CD4-positive, alpha-beta T cell treated with Interferon alpha-2 for 1 hour (primary cell): ENCODE measurements around the gene BDP1.
"Not testable (repeated sequence)": the region's sequence is repeated elsewhere in the genome, so short reads cannot be mapped to it uniquely, and the experiment has no call there.

Experiments
- DNase-seq, 2 donors: peaks; one replicate each; pipeline ENCODE4 v3.0.0-alpha.2; 2020 to 2022

Gene BDP1

DNA sequence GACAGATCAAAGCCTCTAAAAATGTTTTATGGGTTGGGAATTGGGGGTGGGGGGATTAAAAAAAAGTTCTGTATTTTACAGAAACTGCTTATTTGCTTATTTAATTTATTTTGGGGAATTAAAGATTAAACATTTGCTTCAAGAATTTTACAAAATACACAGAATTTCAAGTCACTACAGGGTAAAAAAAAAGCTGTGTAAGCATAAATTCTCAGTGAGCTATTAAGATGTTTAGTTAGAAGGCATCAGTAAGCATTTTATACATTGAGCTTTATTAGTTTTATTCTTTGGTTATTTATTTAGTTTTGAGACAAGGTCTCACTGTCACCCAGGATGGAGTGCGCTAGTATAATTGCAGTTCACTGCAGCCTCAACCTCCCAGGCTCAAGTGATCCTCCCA is 5.2 kb downstream of the BDP1 start:
- DNase-seq: no peak

DNA sequence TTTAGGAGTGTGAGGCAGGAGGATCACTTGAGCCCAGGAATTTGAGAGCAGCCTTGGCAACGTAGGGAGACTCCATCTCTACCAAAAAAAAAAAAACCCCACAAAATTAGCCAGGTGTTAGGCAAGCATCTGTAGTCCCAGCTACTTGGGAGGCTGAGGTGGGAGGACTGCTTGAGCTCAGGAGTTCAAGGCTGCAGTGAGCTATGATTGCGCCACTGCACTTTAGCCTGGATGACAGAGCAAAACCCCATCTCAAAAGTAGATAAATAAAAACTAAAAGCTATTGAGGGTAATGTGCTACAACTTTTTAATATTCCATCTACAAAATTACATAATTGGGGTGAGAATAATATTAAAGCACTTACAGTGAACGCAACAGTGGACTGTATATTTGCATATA is 5.9 kb downstream of the BDP1 start:
- DNase-seq: no peak

DNA sequence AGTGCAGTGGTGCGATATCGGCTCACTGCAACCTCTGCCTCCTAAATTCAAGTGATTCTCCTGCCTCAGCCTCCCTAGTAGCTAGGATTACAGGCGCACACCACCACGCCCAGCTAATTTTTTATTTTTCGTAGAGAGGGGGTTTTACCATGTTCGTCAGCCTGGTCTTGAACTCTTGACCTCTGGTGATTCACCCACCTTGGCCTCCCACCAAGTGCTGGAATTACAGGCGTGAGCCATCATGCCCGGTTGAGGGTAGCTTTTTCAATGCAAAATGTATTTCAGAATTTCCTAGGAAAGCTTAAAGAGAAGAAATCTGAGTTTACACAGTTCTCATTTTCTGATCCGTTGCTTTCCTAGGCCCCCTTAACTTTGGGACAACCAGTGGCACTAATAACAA is 15.7 kb downstream of the BDP1 start:
- DNase-seq: no peak

DNA sequence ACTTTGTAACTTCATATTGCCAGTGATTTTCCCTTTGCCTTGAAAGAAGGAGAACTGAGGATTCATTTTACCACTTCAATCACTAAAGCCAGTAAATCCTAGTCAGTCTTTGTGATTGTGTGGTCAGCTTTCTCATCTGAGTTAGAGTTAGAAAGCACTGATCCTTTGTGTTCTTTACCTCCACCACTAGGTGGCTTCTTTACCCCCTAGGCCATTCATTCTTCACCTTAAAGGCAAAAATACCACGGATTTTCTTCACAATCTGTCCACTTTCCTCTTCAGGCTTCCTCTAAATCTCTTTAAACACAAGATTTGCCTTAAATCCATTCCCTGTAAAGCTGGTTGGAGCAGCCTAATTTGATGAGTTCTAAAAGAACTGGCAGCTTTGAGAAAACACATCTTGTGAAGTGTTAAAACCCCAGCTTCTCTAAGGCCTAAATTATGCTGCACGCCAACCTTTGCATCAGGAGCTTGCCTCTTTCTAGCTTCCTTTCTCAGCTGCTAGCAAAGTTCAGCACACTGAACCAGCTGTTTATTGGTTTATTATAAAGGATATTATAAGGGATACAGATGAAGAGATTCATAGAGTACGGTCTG is 20.4 kb downstream of the BDP1 start:
- DNase-seq: peak in 1 of 2 donors; percentile 6

DNA sequence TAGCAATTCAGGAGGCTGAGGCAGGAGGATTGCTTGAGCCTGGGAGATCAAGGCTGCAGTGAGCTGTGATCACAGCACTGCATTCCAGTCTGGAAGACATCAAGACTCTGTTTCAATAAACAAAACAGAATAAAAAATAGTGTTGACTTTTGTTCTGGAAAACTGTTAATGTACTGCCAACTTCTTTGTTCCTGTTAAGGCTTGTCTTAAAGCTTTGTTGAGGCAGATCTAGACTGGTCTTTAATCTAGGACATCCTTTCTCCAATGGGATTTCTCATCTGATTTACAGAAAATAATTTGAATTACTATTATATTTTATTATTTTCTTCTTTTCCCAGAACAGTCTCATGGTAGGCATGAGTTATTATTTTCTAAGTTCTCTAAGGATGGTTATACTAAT is 26.0 kb downstream of the BDP1 start:
- DNase-seq: no peak

DNA sequence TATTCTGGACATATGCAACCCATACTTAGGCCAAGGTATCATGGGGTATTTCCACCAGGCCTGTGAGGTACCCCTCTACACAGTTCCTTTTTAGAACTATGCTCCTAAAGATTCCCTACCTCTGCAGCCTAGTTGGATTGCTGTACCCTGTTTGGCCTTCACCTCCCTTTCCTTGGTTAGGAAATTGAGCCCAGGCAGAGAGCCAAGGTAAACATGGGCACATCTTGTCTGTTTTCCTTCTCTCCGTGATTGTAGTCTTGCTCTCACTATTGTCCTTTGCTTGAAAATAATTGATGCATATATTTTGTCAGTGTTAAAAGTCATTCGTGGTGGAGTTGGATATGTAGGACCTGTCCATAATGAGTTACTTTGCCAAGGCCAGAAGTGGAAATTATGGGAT is 26.7 kb downstream of the BDP1 start:
- DNase-seq: no peak

DNA sequence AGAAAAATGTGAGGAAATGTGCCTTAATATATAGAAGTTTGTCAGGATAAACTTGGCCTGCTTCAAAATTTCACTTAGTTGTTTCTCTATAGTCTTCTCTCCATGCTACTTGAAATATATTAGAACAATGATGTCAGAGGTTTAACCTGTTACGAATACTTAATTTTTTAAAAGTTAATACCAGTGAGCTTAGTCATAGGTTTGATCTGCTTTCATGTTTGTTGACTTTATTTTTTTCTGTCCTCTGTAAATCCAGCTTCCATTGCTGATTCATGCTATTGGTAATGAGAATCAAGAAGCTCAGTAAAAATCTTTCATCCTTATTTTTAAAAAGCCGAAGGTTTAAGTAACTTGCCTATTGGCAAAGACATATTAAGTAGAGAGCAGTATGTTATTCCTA is 27.9 kb downstream of the BDP1 start:
- DNase-seq: no peak

DNA sequence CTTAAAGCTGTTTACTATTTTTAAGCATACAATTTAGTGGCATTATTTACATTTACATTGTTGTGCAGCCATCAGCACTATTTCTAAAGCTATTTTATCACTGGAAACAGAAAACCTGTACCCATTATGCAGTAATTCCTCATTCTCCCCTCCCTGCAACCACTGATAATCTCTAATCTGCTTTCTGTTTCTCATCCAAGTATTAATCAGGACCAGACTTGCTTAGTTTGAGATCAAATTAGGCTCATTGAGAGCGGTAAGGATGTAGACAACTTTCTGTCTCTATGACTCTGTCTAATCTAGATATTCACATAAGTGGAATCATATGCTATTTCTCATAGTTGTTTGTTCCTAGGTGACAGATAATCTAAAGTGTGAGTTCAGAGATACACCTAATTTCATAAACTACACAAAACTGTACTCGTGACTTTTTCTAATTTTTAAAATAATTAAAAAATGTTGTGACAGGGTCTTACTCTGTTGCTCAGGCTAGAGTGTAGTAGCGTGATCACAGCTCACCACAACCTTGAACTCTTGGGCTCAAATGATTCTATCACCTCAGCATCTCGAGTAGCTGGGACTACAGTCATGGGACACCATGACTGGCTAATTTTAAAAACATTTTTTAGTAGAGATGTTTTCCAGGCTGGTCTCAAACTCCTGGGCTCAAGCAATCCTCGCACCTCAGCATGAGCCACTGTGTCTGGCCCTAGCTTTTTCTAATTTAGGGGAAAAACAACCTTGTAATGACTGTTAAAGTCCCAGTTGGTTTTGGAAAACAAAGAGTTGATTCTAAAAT is 37.6 kb downstream of the BDP1 start:
- DNase-seq: no peak

DNA sequence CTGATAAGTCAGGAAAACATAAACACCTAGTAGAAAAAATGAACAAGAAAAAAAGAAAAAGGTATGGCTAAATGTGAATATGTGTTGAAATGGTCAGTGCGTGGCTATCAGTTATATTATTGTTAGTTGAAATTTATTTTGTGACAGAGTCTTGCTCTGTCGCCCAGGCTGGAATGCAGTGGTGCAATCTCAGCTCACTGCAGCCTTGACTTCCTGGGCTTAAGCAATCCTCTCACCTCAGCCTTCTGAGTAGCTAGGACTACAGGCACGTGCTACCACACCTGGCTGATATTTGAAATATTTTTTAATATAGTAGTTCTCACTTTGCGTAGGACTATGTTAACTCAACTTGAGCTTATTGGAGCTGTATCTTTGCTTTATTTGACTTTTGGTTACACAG is 38.8 kb downstream of the BDP1 start:
- DNase-seq: not testable (repeated sequence)

DNA sequence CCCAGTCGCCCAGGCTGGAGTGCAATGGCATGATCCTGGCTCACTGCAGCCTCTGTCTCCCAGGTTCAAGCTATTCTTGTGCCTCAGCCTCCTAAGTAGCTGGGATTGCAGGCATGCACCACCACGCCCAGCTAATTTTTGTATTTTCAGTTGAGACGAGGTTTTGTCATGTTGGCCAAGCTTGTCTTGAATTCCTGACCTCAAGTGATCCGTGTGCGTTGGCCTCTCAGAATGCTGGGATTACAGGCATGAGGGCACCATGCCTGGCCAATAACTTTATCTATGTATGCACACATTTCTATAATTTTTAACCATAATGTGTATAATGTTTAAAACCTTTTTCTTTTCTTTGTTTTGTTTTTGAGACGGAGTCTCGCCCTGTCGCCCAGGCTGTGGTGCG is 43.3 kb downstream of the BDP1 start:
- DNase-seq: not testable (repeated sequence)

DNA sequence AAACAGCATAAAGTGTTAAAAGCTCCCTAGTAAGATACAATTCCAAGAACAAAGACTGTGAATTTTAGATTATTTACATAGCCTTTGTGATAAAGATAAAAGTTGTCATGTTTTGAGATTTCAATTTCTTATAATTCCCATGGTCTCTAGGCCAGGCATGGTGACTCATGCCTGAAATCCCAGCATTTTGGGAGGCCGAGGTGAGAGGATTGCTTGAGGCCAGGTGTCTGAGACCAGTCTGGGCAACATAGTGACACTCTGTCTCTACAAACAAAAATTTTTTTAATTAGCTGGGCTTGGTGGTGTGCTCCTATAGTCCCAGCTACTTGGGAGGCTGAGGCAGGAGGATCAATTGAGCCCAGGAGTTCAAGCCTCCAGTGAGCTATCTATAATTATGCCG is 48.1 kb downstream of the BDP1 start:
- DNase-seq: no peak

DNA sequence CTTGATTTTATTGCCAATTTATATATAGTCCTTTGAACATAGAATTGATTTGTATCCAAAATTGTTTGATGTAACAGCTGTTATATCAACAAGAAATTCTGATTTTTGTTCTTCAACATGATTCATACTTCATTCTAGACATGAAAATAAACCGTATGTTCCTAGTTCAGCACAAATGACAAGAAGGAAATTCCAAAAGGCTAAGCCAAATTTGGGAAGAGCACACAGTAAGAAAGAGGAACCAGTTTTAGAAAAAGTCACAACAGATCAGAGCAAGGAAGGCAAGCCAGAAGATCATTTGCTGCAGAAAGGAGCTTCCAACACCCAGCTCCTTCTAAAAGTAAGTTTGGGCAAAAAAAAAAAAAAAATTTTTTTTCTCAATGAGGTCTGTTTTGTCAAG is 66.7 kb downstream of the BDP1 start:
- no peak for DNase-seq

DNA sequence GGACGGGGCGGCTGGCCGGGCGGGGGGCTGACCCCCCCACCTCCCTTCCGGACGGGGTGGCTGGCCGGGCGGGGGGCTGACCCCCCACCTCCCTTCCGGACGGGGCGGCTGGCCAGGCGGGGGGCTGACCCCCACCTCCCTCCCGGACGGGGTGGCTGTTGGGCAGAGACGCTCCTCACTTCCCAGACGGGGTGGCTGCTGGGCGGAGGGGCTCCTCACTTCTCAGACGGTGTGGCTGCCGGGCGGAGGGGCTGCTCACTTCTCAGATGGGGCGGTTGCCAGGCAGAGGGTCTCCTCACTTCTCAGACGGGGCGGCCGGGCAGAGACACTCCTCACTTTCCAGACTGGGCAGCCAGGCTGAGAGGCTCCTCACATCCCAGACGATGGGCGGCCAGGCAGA is 70.2 kb downstream of the BDP1 start:
- DNase-seq: not testable (repeated sequence)

DNA sequence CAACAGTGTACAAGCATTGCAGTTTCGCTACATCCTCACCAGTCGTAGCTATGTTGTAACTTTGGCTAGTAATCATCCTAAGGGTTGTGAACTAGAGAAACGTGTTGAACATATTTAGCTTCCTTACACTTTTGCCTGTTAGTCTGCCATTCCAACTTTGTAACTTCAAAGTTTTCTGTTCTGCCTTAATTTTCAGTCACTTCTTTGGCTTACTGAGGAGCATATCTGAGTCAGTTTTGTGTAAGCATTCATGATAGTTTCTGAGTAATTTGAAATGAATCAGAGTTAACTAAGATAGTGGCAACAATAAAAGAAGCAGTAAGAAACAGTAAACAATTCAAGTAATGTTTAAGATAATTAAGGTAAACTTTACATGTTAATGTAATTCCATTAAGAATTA is 72.8 kb downstream of the BDP1 start:
- no peak for DNase-seq

DNA sequence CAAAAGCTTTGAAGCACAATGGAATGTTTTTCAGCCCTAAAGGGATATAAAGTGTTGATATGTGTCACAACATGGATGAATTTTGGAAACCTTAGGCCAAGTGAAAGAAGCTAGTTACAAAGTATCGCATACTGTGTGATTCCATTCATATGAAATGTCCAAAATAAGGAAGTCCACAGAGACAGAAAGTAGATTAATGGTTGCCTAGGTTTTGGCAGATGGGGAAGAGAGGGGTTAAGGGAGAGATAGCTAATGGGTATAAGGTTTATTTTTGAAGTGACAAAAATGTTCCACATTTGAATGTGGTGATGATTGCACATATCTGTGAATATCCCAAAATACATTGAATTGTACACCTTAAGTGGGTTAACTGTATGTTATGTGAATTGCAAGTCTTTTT is 74.2 kb downstream of the BDP1 start:
- DNase-seq: no peak

DNA sequence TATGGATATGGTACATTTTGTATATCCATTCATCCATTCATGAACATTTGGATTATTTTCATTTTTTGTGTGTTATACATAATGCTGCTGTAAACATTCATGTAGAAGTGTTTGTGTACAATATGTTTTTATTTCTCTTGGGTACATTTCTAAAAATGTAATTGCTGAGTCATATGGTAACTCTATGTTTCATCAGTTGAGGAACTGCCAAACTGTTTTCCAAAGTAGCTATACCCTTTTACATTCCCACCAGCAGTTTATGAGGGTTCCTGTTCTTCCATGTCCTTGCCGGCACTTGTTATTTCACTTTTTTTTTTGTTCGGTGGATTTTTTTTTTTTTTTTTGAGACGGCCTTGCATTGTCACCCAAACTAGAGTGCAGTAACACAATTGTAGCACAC is 77.7 kb downstream of the BDP1 start:
- DNase-seq: no peak

DNA sequence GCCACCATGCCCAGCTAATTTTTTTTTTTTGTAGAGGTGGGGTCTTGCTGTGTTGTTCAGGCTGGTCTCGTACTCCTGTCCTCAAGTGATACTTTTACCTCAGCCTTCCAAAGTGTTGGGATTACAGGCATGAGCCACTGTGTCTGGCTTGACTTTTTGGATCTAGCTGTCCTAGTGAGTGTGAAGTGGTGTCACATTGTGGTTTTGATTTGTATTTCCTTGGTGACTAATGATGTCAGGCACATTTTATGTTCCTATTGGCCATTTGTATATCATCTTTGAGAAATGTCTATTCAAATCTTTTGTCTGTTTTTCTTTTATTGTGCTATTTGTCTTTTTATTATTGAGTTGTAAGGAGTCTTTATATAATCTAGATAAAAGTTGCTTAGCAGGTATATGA is 78.2 kb downstream of the BDP1 start:
- peak in 1 of 2 donors; percentile 71 for DNase-seq

DNA sequence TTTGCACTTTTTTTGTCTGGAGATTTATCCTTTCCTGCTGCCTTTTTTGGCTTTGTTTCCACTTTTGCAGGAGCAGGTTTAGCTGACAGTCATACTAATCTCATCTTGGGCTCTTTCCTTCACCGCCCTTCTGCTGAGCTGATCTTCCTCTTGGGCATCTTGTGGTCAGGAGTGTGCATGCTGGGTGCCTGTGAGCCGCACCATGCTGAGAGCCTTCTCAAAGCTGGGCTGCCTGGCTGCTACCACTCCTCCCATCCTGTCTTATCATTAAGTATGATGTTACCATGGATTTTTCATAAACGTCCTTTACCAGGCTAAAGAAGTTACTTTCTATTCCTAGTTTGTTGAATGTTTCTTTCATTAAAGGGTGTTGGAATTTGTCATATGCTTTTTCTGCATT is 82.2 kb downstream of the BDP1 start:
- DNase-seq: no peak

DNA sequence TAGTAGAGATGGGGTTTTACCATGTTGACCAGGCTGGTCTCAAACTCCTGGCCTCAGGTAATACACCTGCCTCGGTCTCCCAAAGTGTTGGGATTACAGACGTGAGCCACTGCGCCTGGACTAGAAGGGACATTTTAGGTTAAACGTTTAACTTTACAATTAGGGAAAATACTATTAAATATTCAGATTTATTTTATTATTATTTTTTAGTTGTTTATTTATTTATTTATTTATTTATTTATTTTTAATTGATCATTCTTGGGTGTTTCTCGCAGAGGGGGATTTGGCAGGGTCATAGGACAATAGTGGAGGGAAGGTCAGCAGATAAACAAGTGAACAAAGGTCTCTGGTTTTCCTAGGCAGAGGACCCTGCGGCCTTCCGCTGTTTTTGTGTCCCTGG is 95.4 kb downstream of the BDP1 start:
- not testable (repeated sequence) for DNase-seq

DNA sequence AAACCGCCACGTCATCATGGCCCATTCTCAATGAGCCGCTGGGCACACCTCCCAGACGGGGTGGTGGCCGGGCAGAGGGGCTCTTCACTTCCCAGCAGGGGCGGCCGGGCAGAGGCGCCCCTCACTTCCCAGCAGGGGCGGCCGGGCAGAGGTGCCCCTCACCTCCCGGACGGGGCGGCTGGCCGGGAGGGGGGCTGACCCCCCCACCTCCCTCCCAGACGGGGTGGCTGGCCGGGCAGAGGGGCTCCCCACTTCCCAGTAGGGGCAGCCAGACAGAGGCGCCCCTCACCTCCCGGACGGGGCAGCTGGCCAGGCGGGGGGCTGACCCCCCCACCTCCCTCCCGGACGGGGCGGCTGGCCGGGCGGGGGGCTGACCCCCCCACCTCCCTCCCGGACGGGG is 96.1 kb downstream of the BDP1 start:
- DNase-seq: not testable (repeated sequence)

DNA sequence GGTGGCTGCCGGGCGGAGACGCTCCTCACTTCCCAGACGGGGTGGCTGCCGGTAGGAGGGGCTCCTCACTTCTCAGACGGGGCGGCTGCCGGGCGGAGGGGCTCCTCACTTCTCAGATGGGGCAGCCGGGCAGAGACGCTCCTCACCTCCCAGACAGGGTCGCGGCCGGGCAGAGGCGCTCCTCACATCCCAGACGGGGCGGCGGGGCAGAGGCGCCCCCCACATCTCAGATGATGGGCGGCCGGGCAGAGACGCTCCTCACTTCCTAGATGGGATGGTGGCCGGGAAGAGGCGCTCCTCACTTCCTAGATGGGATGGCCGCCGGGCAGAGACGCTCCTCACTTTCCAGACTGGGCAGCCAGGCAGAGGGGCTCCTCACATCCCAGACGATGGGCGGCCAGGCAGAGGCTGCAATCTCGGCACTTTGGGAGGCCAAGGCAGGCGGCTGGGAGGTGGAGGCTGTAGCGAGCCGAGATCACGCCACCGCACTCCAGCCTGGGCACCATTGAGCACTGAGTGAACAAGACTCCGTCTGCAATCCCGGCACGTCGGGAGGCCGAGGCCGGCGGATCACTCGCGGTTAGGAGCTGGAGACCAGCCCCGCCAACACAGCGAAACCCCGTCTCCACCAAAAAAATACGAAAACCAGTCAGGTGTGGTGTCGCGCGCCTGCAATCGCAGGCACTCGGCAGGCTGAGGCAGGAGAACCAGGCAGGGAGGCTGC is 96.7 kb downstream of the BDP1 start:
- DNase-seq: not testable (repeated sequence)

DNA sequence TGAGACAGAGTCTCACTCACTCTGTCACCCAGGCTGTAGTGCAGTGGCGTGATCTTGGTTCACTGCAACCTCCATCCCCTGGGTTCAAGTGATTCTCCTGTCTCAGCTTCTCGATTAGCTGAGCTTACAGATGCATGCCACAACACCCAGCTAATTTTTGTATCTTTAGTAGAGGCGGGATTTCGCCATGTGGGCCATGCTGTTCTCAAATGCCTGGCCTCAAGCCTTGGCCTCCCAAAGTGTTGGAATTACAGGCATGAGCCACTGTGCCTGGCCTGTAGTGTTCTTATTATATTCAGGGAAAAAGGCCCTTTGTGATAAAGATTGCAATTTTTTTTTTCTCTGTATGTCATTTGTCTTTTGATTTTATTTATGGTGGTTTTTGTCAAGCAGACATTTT is 107.7 kb downstream of the BDP1 start:
- no peak for DNase-seq

DNA sequence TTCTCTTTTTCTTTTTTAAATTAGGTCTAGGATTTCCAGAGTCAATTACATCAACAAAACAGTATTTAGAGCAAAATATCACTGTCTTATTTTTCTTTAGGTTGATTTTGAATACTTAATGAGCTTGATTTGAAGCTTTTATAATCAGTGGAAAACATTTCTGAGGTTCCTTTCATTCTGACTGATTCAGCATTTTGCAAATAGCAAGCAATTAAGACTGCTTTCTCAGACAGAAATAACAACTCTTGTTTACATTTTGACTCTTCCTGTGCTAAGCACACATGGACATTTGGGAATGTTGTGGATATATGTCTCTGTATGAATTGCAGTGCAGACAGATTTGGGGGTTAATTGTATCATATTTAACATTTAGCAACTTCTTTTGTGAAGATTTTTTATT is 109.4 kb downstream of the BDP1 start:
- no peak for DNase-seq
